T-helper 17 cell (primary cell): ENCODE measurements around the gene CTDSPL. TPM values are rescaled to one million over a fixed set of nuclear protein-coding genes. Genes with fewer than 3 reads are reported as not detected.
"Not testable (repeated sequence)": the region's sequence is repeated elsewhere in the genome, so short reads cannot be mapped to it uniquely, and the experiment has no call there.

Source experiments
- ATAC-seq: fragments of 150-1000 bp; cut with Tn5 transposase; 2 replicates; pipeline ENCODE4 v1.10.0; 2021; ENCODE audit warnings: mild to moderate bottlenecking, moderate library complexity
- DNase-seq, 3 donors: peaks; one replicate each; pipeline versions ENCODE4 v3.0.0 to v3.0.0-alpha.2; 2020 to 2021
- H3K9me3 ChIP-seq: one replicate; pipeline ENCODE4 v1.7.0; 2013; ENCODE audit warnings: low read length, mild to moderate bottlenecking; ENCODE audit not compliant: control insufficient read depth, poor library complexity, severe bottlenecking
- H3K27ac Mint-ChIP-seq: one replicate; pipeline ENCODE4 v1.8.0; 2022; ENCODE audit warnings: mild to moderate bottlenecking, moderate library complexity, mixed read lengths
- H3K27me3 Mint-ChIP-seq: one replicate; pipeline ENCODE4 v1.8.0; 2022; ENCODE audit warnings: mixed read lengths
- H3K36me3 Mint-ChIP-seq: one replicate; pipeline ENCODE4 v1.8.0; 2022; ENCODE audit warnings: low read depth, mixed read lengths
- H3K4me1 Mint-ChIP-seq: one replicate; pipeline ENCODE4 v1.8.0; 2022; ENCODE audit warnings: mild to moderate bottlenecking, mixed read lengths
- H3K4me3 Mint-ChIP-seq: one replicate; pipeline ENCODE4 v1.8.0; 2022; ENCODE audit warnings: mild to moderate bottlenecking, moderate library complexity, mixed read lengths
- total RNA-seq, 4 donors: library from RNA in 2 of 4; stranded (reverse) in 2 of 4; gene quantifications; one replicate each; pipeline ENCODE4 v1.2.3 and lab custom pipeline; 2022 to 2026

Gene CTDSPL
- total RNA-seq, 2 donors from 2014 or later = 2.2 to 48.0 TPM

DNA sequence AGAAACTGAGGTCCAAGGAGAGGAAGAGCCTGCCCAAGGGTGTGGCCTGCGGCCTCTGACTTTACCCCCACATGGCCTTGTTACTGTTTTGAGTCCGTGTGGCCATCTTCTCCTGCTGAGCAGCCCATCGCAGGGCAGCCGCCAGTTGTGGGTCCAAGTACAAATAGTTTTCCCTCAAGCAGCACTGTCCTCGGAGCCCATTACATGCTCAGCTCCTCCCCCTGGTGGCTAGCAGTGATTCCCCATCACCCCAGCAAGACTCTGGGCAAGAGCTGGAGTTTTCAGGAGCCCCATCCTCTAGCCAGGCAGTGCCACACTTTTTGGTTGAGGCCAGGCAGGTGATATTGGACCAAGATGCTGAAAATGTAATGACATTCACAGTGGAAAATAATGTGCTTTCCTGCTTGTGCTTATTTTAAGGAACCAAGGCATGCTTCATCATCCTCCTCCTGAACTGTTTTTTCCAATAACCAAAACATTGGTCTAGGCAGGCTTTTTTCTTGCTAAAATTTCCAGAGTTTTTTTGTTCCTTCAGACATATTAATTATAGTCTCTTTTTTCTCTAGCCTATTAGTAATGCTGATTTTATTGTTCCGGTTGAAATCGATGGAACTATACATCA is 105.7 kb downstream of the CTDSPL start:
- Mint-ChIP-seq H3K4me1 (peaks cover 6% of the 10 kb centered on the region), H3K4me3 (no peak overlapping the region), H3K27ac (no peak overlapping the region), H3K36me3 (no peaks in the 10 kb centered on the region), H3K27me3 (peaks cover 7% of the 10 kb centered on the region)
- DNase-seq (peak; percentile 26 to 51 (median 27)), ATAC-seq (peak; percentile 81)
- no peaks in the 10 kb centered on the region for H3K9me3 ChIP-seq

DNA sequence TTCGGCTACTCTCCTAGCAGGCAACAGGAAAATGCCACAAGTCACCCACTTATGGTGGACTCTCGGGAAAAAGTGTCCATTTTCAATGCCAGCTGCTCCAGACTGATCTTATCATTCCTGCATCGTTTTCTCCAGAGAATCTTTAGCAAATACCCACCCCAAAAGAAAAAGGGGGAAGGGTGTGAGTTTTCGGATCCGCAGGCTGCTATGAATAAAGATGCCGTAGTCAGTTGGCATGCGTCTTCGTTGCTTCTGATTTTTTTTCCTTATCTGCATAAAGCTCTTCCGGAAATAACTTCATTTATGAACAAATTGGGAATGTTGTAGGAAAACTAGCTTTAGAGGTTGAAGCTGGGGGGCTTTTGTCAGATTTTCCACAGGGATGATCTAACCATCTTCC is 106.5 kb downstream of the CTDSPL start:
- H3K36me3 Mint-ChIP-seq = no peaks in the 10 kb centered on the region
- H3K27ac Mint-ChIP-seq = no peak overlapping the region
- ATAC-seq = no peak
- H3K9me3 ChIP-seq = no peaks in the 10 kb centered on the region
- H3K4me1 Mint-ChIP-seq = peaks cover 5% of the 10 kb centered on the region
- DNase-seq = no peak
- H3K27me3 Mint-ChIP-seq = peaks cover 7% of the 10 kb centered on the region
- H3K4me3 Mint-ChIP-seq = no peak overlapping the region

DNA sequence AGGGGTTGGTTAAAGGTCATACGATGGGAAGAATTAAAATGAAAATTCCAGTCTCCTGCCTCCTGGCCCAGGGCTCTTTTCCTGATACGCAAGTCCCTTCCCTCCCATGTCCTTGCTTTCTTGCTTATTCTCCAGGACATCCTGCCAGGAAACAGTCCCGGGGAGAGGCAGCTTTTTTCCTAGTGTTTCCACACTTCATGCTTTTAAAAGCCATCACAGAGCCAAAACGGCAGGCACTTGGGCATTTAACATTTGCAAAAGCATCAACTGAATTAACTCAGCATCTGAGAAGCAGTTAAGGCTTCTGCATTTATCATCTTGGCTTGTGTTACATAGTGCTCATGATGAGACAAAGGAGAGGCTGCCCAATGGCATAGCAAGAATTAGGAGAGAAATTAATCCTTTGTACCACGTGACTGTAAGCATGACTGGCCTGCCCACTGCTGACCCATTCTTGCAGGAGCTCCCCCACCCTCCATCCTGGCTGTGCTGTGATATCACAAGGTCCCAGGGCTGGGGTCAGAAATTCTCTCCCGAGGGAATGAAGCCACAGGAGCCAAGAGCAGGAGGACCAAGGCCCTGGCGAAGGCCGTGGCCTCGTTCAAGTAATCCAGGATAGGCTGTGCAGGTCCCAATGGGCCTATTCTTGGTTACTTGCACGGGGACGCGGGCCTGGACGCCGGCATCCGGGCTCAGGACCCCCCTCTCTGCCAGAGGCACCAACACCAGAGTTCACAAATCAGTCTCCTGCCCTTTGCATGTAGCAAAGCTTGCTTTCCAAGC is 107.3 kb downstream of the CTDSPL start:
- ATAC-seq (no peak), DNase-seq (no peak)
- Mint-ChIP-seq H3K36me3 (no peaks in the 10 kb centered on the region), H3K27ac (no peak overlapping the region), H3K4me3 (no peak overlapping the region), H3K27me3 (peaks cover 7% of the 10 kb centered on the region), H3K4me1 (peaks cover 4% of the 10 kb centered on the region)
- no peaks in the 10 kb centered on the region for H3K9me3 ChIP-seq

DNA sequence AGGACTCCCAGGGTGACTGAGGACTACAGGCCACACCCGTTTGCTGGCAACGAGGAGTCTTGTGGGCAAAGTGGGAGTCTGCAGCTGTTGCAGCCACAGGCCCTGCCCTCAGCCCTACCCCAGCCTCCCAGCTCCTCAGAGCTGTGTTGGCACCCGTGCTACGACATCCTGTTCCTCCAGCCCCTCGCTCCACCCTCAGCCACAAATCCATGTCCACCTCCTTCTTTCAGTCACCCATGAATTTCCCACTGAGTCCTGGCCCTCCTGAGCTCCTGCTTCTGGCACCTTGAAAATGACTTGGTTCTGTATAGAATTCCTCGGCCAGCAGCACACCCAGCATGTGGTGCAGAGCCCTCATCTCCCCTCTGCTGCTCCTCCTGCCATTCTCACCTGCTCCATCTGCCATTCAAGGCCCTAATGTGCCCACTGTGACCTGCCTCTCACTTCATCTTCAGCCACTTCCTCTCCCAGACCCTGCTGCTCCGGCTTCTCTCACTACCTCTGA is 108.0 kb downstream of the CTDSPL start:
- peak overlapping the region; percentile 51 for H3K27ac Mint-ChIP-seq
- no peak overlapping the region for H3K4me3 Mint-ChIP-seq
- ATAC-seq (no peak), DNase-seq (no peak)
- H3K36me3 Mint-ChIP-seq = no peaks in the 10 kb centered on the region
- H3K27me3 Mint-ChIP-seq = peaks cover 7% of the 10 kb centered on the region
- no peaks in the 10 kb centered on the region for H3K9me3 ChIP-seq
- H3K4me1 Mint-ChIP-seq = peaks cover 7% of the 10 kb centered on the region

DNA sequence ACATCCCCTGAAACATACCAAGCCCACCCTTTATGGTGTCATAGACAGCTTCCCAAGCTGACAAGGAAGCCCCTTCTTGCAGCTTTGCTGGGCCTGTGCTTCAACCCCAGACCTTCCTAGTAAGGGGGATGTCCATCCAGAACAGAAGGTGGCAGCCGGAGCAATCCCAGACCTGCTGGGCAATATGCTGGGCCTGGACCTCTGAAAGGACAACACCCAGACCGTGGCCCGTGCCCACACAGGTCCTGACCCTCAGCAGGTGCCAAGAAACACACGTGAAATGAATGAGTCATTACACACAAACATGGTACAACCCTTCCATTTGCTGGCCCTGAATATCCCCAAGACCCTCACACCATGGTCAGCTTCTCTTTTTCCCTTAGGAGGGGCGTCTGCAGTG is 109.1 kb downstream of the CTDSPL start:
- Mint-ChIP-seq H3K36me3 (no peaks in the 10 kb centered on the region), H3K4me1 (peaks cover 11% of the 10 kb centered on the region), H3K27me3 (peaks cover 7% of the 10 kb centered on the region), H3K4me3 (no peak overlapping the region), H3K27ac (no peak overlapping the region)
- no peak for ATAC-seq
- DNase-seq = no peak
- no peaks in the 10 kb centered on the region for H3K9me3 ChIP-seq

DNA sequence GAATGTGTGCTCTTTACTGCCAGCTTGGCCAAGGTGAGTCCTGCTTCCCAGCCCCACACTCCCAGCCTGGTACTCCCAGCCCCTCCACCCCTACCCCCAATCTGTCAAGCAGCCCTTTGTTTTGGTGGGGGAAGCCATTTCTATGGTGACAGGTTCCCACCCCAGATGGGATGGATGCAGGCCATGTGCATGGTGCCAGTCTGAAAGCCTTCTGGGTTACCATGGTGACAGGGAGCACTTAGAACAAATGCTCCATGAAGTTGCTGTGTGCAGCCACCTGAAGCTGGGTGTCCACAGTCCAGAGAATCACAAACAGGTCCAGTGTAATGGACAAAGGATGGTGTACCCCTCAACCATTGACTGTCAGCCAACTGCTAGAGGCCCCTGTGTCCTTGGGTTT is 109.8 kb downstream of the CTDSPL start:
- no peaks in the 10 kb centered on the region for H3K9me3 ChIP-seq
- DNase-seq = no peak
- Mint-ChIP-seq H3K4me1 (peaks cover 11% of the 10 kb centered on the region), H3K27me3 (peaks cover 6% of the 10 kb centered on the region), H3K36me3 (no peaks in the 10 kb centered on the region), H3K4me3 (no peak overlapping the region), H3K27ac (no peak overlapping the region)
- no peak for ATAC-seq

DNA sequence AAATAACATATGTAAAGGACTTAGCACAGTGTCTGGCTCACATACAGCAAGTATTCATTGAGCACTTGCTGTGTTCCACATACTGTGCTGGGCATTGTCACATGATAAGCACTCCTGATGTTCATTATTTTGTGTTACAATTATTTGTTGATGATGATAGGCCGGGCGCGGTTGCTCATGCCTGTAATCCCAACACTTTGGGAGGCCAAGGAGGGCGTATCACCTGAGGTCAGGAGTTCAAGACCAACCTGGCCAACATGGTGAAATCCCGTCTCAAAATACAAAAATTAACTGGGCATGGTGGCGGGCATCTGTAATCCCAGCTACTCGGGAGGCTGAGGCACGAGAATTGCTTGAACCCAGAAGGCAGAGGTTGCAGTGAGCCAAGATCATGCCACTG is 110.4 kb downstream of the CTDSPL start:
- not testable (repeated sequence) for DNase-seq, H3K27me3 Mint-ChIP-seq, H3K4me3 Mint-ChIP-seq, H3K9me3 ChIP-seq, H3K36me3 Mint-ChIP-seq, ATAC-seq, H3K27ac Mint-ChIP-seq
- H3K4me1 Mint-ChIP-seq = peaks cover 11% of the 10 kb centered on the region

DNA sequence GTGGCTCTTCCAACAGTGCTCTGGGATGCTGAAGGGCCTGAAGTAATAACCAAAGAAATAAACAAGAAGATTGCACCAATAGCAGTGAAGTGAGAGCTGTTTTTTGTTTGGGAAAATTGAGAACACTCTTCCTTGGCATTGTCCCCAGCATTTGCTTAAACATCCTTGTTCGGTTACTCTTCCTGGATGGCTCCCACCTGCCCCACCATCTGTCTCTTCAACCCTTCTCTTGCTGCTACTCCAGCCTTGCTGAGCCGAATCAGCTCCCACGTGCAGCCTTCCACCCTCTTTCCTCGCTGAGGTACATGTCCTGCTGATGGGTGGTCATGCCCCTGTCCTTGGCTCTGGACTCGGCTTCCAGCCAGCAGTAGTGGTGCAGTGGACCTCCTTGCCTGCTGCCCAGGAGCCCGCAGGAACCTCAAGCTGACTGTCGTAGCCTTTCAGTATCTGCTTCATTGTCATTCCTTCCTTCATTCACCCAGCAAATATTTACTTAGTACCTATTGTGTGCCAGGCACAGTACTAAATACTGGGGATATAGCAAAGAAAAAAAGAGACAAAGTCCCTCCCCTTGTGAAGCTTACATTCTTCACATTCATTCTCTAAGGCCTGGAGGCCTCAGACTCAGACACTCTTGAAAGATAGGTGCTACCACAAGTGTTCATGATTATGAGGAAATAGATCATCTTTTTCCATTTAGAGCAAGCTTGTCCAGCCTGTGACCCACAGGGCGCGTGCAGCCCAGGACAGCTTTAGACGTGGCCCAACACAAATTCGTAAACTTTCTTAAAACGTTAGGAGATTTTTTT is 111.8 kb downstream of the CTDSPL start:
- H3K27me3 Mint-ChIP-seq = no peaks in the 10 kb centered on the region
- DNase-seq = no peak
- no peak overlapping the region for H3K4me3 Mint-ChIP-seq
- no peak overlapping the region for H3K27ac Mint-ChIP-seq
- no peaks in the 10 kb centered on the region for H3K9me3 ChIP-seq
- peaks cover 11% of the 10 kb centered on the region for H3K4me1 Mint-ChIP-seq
- no peak for ATAC-seq
- H3K36me3 Mint-ChIP-seq = no peaks in the 10 kb centered on the region

DNA sequence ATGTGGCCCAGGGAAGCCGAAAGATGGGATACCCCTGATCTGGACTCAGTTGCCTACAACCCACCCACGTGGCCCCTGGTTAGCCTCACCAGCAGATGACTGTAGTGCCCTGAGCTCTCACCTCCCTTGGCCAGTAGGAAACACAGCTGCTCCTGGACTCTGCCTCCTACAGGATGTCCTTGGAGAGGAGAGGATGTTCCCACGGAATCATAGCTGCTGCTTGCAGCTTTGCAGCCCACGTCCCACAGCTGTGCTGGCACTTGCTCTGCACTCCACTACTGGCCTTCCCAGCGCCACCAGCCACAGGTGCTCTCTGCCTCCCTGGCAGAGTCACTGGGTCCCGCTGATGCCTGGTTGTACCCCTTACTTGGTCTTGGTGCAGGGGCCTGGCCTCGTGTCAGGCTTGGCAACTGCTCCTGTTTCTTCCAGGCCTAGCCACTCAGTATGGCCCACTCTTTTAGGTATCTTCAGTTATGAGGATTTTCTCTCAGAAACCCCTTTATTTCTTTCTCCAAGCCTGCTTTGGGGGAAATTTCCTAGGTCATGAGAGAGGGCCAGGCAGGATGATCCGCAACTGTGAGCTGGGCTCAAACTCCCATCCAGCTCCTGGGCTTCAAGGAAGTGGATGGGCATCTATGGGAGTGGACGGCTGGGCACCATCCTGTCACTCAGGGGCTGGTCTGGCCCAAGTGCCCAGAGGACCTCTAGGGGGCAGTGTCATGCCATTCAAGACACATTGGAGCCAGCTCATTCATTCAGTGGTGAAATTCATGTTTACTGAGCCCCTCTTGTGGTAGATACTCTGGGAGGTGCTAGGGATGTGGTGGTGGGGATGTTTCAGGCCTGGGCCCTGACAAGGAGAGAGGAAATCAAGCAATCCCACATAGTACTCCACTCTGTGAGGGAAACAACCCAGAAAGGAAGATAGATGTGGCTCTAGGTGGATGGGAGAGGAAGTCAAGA is 112.7 kb downstream of the CTDSPL start:
- peak; percentile 49 to 55 (median 49) for DNase-seq
- no peaks in the 10 kb centered on the region for H3K27me3 Mint-ChIP-seq
- H3K27ac Mint-ChIP-seq = peak overlapping the region; percentile 77
- H3K4me1 Mint-ChIP-seq = peaks cover 11% of the 10 kb centered on the region
- no peaks in the 10 kb centered on the region for H3K36me3 Mint-ChIP-seq
- ATAC-seq = peak; percentile 96
- H3K9me3 ChIP-seq = no peaks in the 10 kb centered on the region
- H3K4me3 Mint-ChIP-seq = no peak overlapping the region

DNA sequence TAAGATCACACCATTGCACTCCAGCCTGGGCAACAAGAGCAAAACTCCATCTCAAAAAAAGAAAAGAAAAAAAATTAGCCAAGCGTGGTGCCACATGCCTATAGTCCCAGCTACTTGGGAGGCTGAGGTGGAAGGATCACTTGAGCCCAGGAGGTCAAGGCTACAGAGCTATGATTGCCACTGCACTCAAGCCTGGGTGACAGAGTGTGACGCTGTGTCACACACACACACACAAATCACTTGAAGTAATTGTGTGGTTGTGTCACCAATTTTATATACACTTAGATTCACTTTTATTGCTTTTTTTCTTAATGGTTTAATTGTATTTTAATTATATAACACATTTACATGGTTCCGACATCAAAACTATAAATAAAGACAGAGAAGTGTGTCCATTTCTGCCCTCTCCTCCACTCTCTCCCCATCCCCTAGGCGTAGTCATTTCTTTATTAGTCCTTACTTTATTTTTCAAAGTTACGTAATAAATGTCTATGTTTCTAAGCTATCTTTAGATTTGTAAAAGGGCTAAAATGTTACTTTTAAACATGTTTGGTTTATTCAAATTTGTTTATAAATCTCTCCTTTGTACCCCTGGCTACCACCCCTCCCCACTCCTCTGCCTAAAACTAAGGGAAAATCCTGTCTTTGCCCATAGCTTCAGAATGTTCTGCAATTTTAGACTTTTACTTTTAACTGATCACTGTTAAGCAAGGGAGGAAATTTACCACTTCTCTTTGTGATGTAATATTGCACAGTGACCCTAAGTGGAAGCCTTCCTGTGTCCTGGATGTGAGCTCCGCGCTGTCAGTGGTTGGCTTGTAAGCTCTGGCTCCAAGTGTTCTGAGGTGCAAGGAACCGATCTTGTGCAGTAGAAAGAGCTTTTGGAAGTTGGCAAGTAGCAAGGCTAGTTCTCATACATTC is 118.1 kb downstream of the CTDSPL start:
- DNase-seq (no peak), ATAC-seq (no peak)
- peaks cover 3% of the 10 kb centered on the region for H3K27me3 Mint-ChIP-seq
- no peaks in the 10 kb centered on the region for H3K36me3 Mint-ChIP-seq
- H3K4me1 Mint-ChIP-seq = peaks cover 2% of the 10 kb centered on the region
- no peaks in the 10 kb centered on the region for H3K9me3 ChIP-seq
- no peak overlapping the region for H3K4me3 Mint-ChIP-seq
- H3K27ac Mint-ChIP-seq = no peak overlapping the region

DNA sequence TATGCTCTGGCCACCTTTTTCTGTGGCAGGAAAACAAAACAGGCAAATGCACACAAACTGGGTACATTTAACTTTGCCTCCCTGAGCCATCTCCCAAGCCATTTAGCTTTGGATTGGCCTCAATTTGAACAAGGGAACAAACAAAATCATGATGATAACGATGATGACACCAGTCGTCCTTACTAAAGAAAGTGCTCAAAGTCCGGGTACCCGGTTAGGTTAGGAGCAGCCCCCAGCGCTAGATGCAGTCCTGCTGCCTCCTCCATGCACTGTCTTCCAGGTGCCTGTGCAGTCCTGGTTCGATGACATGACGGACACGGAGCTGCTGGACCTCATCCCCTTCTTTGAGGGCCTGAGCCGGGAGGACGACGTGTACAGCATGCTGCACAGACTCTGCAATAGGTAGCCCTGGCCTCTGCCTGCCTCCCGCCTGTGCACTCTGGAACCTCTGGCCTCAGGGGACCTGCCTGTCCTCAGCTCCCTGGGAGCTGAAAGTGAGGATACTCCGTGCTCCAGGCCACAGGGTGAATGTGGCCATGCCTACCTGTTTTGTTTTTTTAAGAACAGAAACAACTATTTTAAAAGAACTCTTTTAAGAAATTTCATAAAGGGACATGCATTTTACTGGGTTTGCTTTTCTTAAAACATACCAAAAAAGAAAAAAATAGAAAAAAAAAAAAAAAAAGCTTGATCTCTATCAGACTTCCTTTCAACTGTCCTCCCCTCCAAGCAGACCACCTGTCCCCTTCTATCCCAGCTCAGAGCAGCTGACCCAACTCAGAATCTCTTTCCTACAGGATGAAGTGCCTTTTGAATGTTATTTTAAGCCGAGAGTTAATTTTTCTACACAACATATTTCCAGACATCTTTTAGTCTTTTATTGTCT is 119.0 kb downstream of the CTDSPL start:
- H3K27ac Mint-ChIP-seq = no peak overlapping the region
- ATAC-seq = no peak
- no peak overlapping the region for H3K4me3 Mint-ChIP-seq
- no peaks in the 10 kb centered on the region for H3K36me3 Mint-ChIP-seq
- DNase-seq = no peak
- H3K4me1 Mint-ChIP-seq = no peaks in the 10 kb centered on the region
- no peaks in the 10 kb centered on the region for H3K9me3 ChIP-seq
- H3K27me3 Mint-ChIP-seq = peaks cover 4% of the 10 kb centered on the region
